DND-41 (cell line): Measurements from ENCODE around the gene DGKB.

Experiments
- ATAC-seq: fragments of 200-7000 bp; cut with Tn5 transposase; 3 replicates; pipeline ENCODE4 v1.9.1; 2021; ENCODE audit warnings: low read depth; ENCODE audit not compliant: insufficient read depth
- DNase-seq: peaks from one replicate; pipeline ENCODE4 v3.0.0-alpha.2; 2020
- H2AFZ ChIP-seq: 2 replicates; pipeline ENCODE4 v1.6.0; 2012; ENCODE audit warnings: low read depth, low read length
- H3K27ac ChIP-seq: 2 replicates; pipeline ENCODE4 v1.5.1; 2012; ENCODE audit warnings: low read length, inconsistent platforms
- H3K27me3 ChIP-seq: fragments of 200-600 bp; sonication (generic); 2 replicates; pipeline ENCODE4 v1.6.0; 2012; ENCODE audit warnings: low read length, mild to moderate bottlenecking, inconsistent platforms; ENCODE audit not compliant: insufficient read depth, poor library complexity
- H3K36me3 ChIP-seq: 2 replicates; pipeline ENCODE4 v1.5.1; 2012; ENCODE audit warnings: low read length, inconsistent platforms; ENCODE audit not compliant: insufficient read depth
- H3K4me1 ChIP-seq: 2 replicates; pipeline ENCODE4 v1.5.1; 2012; ENCODE audit warnings: mild to moderate bottlenecking, low read length; ENCODE audit not compliant: insufficient read depth
- H3K4me2 ChIP-seq: 2 replicates; pipeline ENCODE4 v1.6.0; 2012; ENCODE audit warnings: mild to moderate bottlenecking, moderate library complexity, low read length, inconsistent platforms; ENCODE audit not compliant: insufficient read depth
- H3K4me3 ChIP-seq, 2 experiments: fragments of 200-600 bp in 1 of 2; shearing (Covaris generic) in 1 of 2; 2 replicates each; pipeline ENCODE4 v1.5.1; 2012 to 2016; ENCODE audit warnings: inconsistent platforms in 2 of 2, low read length in 2 of 2, mild to moderate bottlenecking in 2 of 2, low read depth in 1 of 2, moderate library complexity in 1 of 2
- H3K79me2 ChIP-seq: 2 replicates; pipeline ENCODE4 v1.6.0; 2012; ENCODE audit warnings: low read length, inconsistent platforms; ENCODE audit not compliant: insufficient read depth
- H3K9ac ChIP-seq: 2 replicates; pipeline ENCODE4 v1.6.0; 2012; ENCODE audit warnings: low read depth, mild to moderate bottlenecking, inconsistent platforms, low read length, moderate library complexity
- H3K9me3 ChIP-seq: 2 replicates; pipeline ENCODE4 v1.5.1; 2012; ENCODE audit warnings: low read length, moderate library complexity, mild to moderate bottlenecking, inconsistent platforms; ENCODE audit not compliant: insufficient read depth, severe bottlenecking
- H4K20me1 ChIP-seq: 2 replicates; pipeline ENCODE4 v1.6.0; 2012; ENCODE audit warnings: low read length; ENCODE audit not compliant: insufficient read depth
- EZH2 ChIP-seq: IDR thresholded peaks from 3 replicates; pipeline ENCODE4 v1.6.1; 2012; ENCODE audit warnings: borderline replicate concordance, low read depth, mild to moderate bottlenecking, moderate library complexity, low read length, inconsistent platforms; ENCODE audit not compliant: severe bottlenecking
- TF ChIP-seq, protein P1 (sequence below): IDR thresholded peaks from 2 replicates; pipeline ENCODE4 v1.5.1; 2012; ENCODE audit warnings: borderline replicate concordance, low read length, moderate library complexity, mild to moderate bottlenecking; ENCODE audit not compliant: poor library complexity, severe bottlenecking; ENCODE audit errors: extremely low read depth

The DGKB gene

DNA sequence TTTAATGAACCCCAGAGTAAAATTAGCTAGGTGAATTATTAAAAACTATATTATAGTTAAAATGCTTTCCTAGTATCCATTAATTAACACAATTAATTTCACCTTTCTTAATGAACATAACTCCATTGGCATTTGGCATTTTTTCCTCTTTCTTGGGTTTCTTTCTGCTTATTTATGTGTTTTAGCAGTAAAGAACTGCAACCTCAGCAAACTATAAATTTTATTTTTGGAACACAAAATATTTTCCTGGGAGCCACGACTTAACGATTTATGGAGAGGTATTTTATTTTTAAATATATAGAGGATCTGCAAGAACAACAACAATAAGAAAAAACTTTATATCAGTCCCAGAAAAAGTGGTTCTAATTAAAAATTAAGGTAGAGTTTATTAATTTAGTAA is 465.7 kb downstream of the DGKB start:
- TF ChIP-seq, protein P1, sequence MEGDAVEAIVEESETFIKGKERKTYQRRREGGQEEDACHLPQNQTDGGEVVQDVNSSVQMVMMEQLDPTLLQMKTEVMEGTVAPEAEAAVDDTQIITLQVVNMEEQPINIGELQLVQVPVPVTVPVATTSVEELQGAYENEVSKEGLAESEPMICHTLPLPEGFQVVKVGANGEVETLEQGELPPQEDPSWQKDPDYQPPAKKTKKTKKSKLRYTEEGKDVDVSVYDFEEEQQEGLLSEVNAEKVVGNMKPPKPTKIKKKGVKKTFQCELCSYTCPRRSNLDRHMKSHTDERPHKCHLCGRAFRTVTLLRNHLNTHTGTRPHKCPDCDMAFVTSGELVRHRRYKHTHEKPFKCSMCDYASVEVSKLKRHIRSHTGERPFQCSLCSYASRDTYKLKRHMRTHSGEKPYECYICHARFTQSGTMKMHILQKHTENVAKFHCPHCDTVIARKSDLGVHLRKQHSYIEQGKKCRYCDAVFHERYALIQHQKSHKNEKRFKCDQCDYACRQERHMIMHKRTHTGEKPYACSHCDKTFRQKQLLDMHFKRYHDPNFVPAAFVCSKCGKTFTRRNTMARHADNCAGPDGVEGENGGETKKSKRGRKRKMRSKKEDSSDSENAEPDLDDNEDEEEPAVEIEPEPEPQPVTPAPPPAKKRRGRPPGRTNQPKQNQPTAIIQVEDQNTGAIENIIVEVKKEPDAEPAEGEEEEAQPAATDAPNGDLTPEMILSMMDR, result no peak
- no peak for TF ChIP-seq EZH2
- ATAC-seq (no peak), DNase-seq (no peak)
- H3K4me2 ChIP-seq, result no peak overlapping the region
- no peak overlapping the region for H2AFZ ChIP-seq
- no peaks in the 10 kb centered on the region for H3K79me2 ChIP-seq
- H3K9me3 ChIP-seq, result no peaks in the 10 kb centered on the region
- H3K9ac ChIP-seq, result no peak overlapping the region
- no peaks in the 10 kb centered on the region for H3K4me1 ChIP-seq
- no peaks in the 10 kb centered on the region for H3K36me3 ChIP-seq
- no peaks in the 10 kb centered on the region for H4K20me1 ChIP-seq
- H3K4me3 ChIP-seq, result no peak overlapping the region
- H3K27ac ChIP-seq, result no peak overlapping the region
- no peaks in the 10 kb centered on the region for H3K27me3 ChIP-seq

DNA sequence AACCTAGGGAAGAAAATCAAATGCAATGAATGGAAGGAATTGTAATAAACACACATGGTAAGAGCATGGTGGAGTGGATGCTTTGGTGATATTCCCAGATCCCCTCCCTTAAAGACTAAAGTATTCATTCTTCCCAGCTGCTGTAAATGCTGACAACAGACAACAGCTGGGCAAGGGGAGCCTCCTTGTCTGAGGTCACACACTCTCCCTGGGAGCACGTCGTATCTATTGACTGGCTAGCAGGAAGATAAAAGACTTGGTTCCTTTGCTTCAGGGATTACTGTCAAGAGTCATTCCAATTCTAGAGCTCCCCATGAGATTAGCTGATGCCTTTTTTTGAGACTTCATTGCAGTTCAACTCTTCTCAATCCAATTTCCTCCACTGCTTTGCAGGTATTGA is 469.6 kb downstream of the DGKB start:
- TF ChIP-seq, protein P1, result no peak
- no peak for TF ChIP-seq EZH2
- H3K4me3 ChIP-seq, result no peak overlapping the region
- H3K4me1 ChIP-seq, result no peaks in the 10 kb centered on the region
- no peaks in the 10 kb centered on the region for H3K79me2 ChIP-seq
- H3K9ac ChIP-seq, result no peak overlapping the region
- H4K20me1 ChIP-seq, result no peaks in the 10 kb centered on the region
- H3K36me3 ChIP-seq, result no peaks in the 10 kb centered on the region
- ATAC-seq (no peak), DNase-seq (no peak)
- H3K27ac ChIP-seq, result no peak overlapping the region
- H3K4me2 ChIP-seq, result no peak overlapping the region
- H3K9me3 ChIP-seq, result no peaks in the 10 kb centered on the region
- no peak overlapping the region for H2AFZ ChIP-seq
- H3K27me3 ChIP-seq, result no peaks in the 10 kb centered on the region

DNA sequence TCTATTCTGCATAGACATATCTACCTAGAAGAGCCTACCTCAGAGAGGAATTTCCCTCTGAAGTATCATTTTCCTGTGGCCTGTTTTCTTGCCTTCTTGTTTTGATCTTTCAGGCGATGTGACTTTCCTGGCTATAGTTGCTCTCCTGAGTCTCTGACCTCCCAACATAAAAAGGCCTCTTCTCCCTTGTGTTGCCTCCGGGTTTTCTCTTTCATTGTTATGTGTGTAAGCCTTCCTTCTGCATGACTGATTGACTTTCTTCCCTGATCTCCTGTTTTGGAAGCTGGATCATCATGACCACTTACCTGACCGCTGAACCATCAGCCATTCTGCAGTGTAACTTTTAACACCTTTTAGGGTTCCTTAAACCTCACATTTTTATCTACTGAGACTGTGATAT is 471.6 kb downstream of the DGKB start:
- Histone ChIP-seq H3K9me3 (no peaks in the 10 kb centered on the region), H4K20me1 (no peaks in the 10 kb centered on the region), H3K79me2 (no peaks in the 10 kb centered on the region), H2AFZ (no peak overlapping the region), H3K4me1 (no peaks in the 10 kb centered on the region), H3K27ac (no peak overlapping the region), H3K4me2 (no peak overlapping the region), H3K27me3 (no peaks in the 10 kb centered on the region), H3K9ac (no peak overlapping the region), H3K4me3 (no peak overlapping the region), H3K36me3 (no peaks in the 10 kb centered on the region)
- DNase-seq (no peak), ATAC-seq (no peak)
- TF ChIP-seq EZH2, result no peak
- TF ChIP-seq, protein P1, result no peak

DNA sequence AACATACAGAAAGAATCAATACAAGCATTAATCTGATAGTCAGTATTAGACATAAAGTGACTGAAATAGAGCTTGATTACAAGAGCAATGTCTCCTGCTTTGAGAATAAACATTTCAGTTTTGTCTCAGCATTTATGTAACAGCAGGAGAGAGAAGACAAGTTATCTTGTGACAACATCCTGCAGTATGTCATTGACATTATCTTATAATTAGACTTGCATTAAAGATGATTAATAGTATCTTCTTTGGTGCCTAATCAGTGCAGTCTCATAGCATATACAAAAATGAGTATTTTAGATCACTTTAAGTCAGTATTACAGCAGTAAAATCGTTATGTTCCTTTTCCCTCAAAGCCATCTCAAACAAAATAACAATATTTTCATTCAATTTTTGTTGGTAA is 477.0 kb downstream of the DGKB start:
- Histone ChIP-seq H4K20me1 (no peaks in the 10 kb centered on the region), H2AFZ (no peak overlapping the region), H3K4me1 (no peaks in the 10 kb centered on the region), H3K27me3 (no peaks in the 10 kb centered on the region), H3K36me3 (no peaks in the 10 kb centered on the region), H3K9ac (no peak overlapping the region), H3K4me3 (no peak overlapping the region), H3K4me2 (no peak overlapping the region), H3K9me3 (no peaks in the 10 kb centered on the region), H3K27ac (no peak overlapping the region), H3K79me2 (no peaks in the 10 kb centered on the region)
- DNase-seq (no peak), ATAC-seq (no peak)
- no peak for TF ChIP-seq EZH2
- TF ChIP-seq, protein P1, result no peak
